HFFc6 (cell line): ENCODE data around the gene MDM2. TPM values are rescaled to one million over a fixed set of nuclear protein-coding genes. Genes with fewer than 3 reads are reported as not detected.
A peak's percentile ranks its signal among the peaks of the same experiment; 100 is the strongest.

Source experiments
- DNase-seq: peaks from one replicate; pipeline ENCODE4 v3.0.0-alpha.2; 2018
- H3K27ac Mint-ChIP-seq: 2 replicates; pipeline ENCODE4 v1.8.0; 2020; ENCODE audit warnings: mild to moderate bottlenecking, mixed read lengths
- H3K27me3 Mint-ChIP-seq: 2 replicates; pipeline ENCODE4 v1.8.0; 2021; ENCODE audit warnings: mild to moderate bottlenecking, moderate library complexity, mixed read lengths; ENCODE audit not compliant: insufficient read depth
- H3K36me3 Mint-ChIP-seq: 2 replicates; pipeline ENCODE4 v1.8.0; 2021; ENCODE audit warnings: low read depth, mixed read lengths
- H3K4me1 Mint-ChIP-seq: 2 replicates; pipeline ENCODE4 v1.8.0; 2020; ENCODE audit warnings: low read depth, mixed read lengths
- H3K4me3 Mint-ChIP-seq: 2 replicates; pipeline ENCODE4 v1.8.0; 2020; ENCODE audit warnings: mild to moderate bottlenecking, moderate library complexity, mixed read lengths
- H3K9me3 Mint-ChIP-seq: 2 replicates; pipeline ENCODE4 v1.8.0; 2020; ENCODE audit warnings: mild to moderate bottlenecking, mixed read lengths
- CTCF ChIP-seq: fragments of 200-600 bp; sonication (generic); IDR thresholded peaks from 2 replicates; pipeline ENCODE4 v1.5.0; 2021; ENCODE audit warnings: antibody characterized with exemption, mild to moderate bottlenecking
- total RNA-seq, 6 experiments: library from RNA; stranded (reverse); fragmentation: NEBNext Ultra II Directional; extraction: Animal tissue kit (Norgen Biotek cat#: 25700); gene quantifications; 2 replicates in 1 of 6; 3 replicates in 5 of 6; pipeline ENCODE4 v1.2.3, GENCODE V29; 2021

The MDM2 gene
- total RNA-seq, 6 experiments from 2014 or later, result 216 to 270 (median 236) TPM

- Mint-ChIP-seq H3K27me3 (peaks cover 4% of the 10 kb centered on the region), H3K4me3 (no peak overlapping the region), H3K9me3 (no peaks in the 10 kb centered on the region), H3K27ac (no peak overlapping the region), H3K36me3 (no peaks in the 10 kb centered on the region), H3K4me1 (peaks cover 29% of the 10 kb centered on the region)
- DNase-seq, result no peak
- TF ChIP-seq CTCF, result no peak
Measured at GRCh38 chr12:68868043-68868790, 60.2 kb downstream of the MDM2 start.

DNA sequence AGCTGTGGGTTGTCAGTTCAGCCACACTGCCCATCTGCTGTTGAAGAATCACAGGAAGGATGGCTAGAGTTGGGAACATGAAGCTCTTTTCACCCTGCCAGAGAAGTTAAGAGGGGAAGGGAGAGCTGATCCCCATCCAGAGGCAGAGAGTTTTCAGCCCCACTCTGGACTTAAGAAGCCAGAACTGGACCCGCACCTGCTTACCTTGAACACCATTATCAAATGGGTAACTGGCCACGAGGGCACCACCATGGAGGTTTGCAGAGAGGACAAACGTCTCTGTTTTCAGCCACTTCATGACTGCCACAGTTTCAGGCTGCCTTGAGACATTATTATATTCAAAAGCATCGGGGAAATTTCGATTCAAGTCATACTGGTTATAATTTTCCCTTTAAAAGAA, 62.0 kb downstream of the MDM2 start:
- no peaks in the 10 kb centered on the region for H3K36me3 Mint-ChIP-seq
- H3K4me3 Mint-ChIP-seq, result no peak overlapping the region
- no peaks in the 10 kb centered on the region for H3K9me3 Mint-ChIP-seq
- H3K4me1 Mint-ChIP-seq, result peaks cover 19% of the 10 kb centered on the region
- TF ChIP-seq CTCF, result no peak
- H3K27me3 Mint-ChIP-seq, result peaks cover 4% of the 10 kb centered on the region
- DNase-seq, result no peak
- no peak overlapping the region for H3K27ac Mint-ChIP-seq

DNA sequence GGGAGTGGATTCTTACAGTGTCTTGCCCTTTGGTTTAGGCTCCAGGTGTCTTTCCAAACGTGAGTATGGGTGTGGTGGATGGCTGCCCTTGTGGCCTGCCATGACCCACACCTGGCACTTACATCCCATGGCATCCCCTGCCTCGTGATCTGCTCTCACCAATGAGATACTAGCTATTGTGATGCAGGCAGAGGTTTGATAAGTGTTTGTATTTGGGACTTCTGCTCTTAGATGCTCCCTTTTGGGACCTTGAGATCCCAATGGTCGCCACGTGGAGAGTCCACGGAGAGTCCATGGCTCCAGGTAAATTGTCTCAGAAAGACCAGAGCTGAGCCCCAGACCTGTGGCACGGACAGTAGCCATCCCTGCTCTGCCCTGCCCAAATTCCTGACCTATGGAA, 62.5 kb downstream of the MDM2 start:
- Mint-ChIP-seq H3K4me1 (peaks cover 15% of the 10 kb centered on the region), H3K27me3 (peaks cover 4% of the 10 kb centered on the region), H3K36me3 (no peaks in the 10 kb centered on the region), H3K4me3 (no peak overlapping the region), H3K9me3 (no peaks in the 10 kb centered on the region), H3K27ac (no peak overlapping the region)
- no peak for TF ChIP-seq CTCF
- DNase-seq, result no peak

GRCh38 chr12:68871396-68871795, 63.4 kb downstream of the MDM2 start:
- DNase-seq, result no peak
- Mint-ChIP-seq H3K4me3 (no peak overlapping the region), H3K4me1 (peaks cover 8% of the 10 kb centered on the region), H3K36me3 (no peaks in the 10 kb centered on the region), H3K27me3 (peaks cover 4% of the 10 kb centered on the region), H3K9me3 (no peaks in the 10 kb centered on the region), H3K27ac (no peak overlapping the region)
- no peak for TF ChIP-seq CTCF

DNA sequence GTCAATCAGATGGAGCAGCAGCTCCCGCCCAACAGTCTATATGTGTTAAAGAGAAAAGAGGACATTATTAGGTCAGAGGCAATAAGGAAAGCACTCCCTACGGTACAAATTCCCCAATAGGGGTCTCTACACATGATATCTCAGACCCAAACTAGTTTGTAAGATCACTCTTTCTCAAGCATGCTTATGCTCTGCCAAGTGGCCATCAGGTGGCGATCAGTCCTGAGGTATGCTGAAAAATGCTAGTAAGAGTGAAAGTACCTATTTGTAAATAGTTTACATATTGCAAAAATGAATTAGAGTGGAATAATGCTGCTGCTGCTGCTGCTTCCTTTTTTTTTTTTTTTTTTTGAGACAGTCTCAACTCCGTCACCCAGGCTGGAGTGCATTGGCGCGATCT, 63.9 kb downstream of the MDM2 start:
- Mint-ChIP-seq H3K27ac (no peak overlapping the region), H3K4me1 (peaks cover 4% of the 10 kb centered on the region), H3K27me3 (peaks cover 5% of the 10 kb centered on the region), H3K4me3 (no peak overlapping the region), H3K9me3 (no peaks in the 10 kb centered on the region), H3K36me3 (no peaks in the 10 kb centered on the region)
- TF ChIP-seq CTCF, result peak; percentile 60
- no peak for DNase-seq
